Nephron progenitor cell (in vitro differentiated cells): Measurements from ENCODE around the gene JPT2.
A peak's percentile ranks its signal among the peaks of the same experiment; 100 is the strongest.

Experiments
- DNase-seq: peaks from one replicate; pipeline ENCODE4 v3.0.0; 2021
- H3K27ac Mint-ChIP-seq: 2 replicates; pipeline ENCODE4 v1.8.0; 2021; ENCODE audit warnings: mild to moderate bottlenecking, moderate library complexity, mixed read lengths
- H3K27me3 Mint-ChIP-seq: 2 replicates; pipeline ENCODE4 v1.8.0; 2021; ENCODE audit warnings: mild to moderate bottlenecking, low read depth, mixed read lengths; ENCODE audit not compliant: poor library complexity
- H3K36me3 Mint-ChIP-seq: 2 replicates; pipeline ENCODE4 v1.8.0; 2021; ENCODE audit warnings: low read depth, mixed read lengths
- H3K4me1 Mint-ChIP-seq: 2 replicates; pipeline ENCODE4 v1.8.0; 2021; ENCODE audit warnings: mixed read lengths
- H3K4me3 Mint-ChIP-seq: 2 replicates; pipeline ENCODE4 v1.8.0; 2021; ENCODE audit warnings: mild to moderate bottlenecking, moderate library complexity, mixed read lengths
- H3K9me3 Mint-ChIP-seq: 2 replicates; pipeline ENCODE4 v1.8.0; 2021; ENCODE audit warnings: mild to moderate bottlenecking, moderate library complexity, mixed read lengths
- CTCF ChIP-seq: fragments of 200-600 bp; sonication (generic); IDR thresholded peaks from 2 replicates; pipeline ENCODE4 v1.5.0; 2021; ENCODE audit warnings: antibody characterized with exemption

Gene JPT2

GRCh38 chr16:1657841-1658240 lies 20.2 kb upstream of the JPT2 start:
- peaks cover 34% of the 10 kb centered on the region for H3K36me3 Mint-ChIP-seq
- no peak overlapping the region for H3K27ac Mint-ChIP-seq

GRCh38 chr16:1659031-1659430 lies 19.0 kb upstream of the JPT2 start:
- no peak for TF ChIP-seq CTCF
- DNase-seq: no peak
- peaks cover 35% of the 10 kb centered on the region for H3K36me3 Mint-ChIP-seq
- no peak overlapping the region for H3K4me3 Mint-ChIP-seq
- H3K27ac Mint-ChIP-seq: no peak overlapping the region
- no peaks in the 10 kb centered on the region for H3K9me3 Mint-ChIP-seq
- H3K27me3 Mint-ChIP-seq: peaks cover 6% of the 10 kb centered on the region
- H3K4me1 Mint-ChIP-seq: no peaks in the 10 kb centered on the region

More at GRCh38 chr16:1657841-1658240, 20.2 kb upstream of the JPT2 start:
- TF ChIP-seq CTCF: no peak
- Mint-ChIP-seq H3K9me3 (no peaks in the 10 kb centered on the region), H3K4me3 (no peak overlapping the region), H3K27me3 (peaks cover 6% of the 10 kb centered on the region), H3K4me1 (no peaks in the 10 kb centered on the region)
- DNase-seq: no peak

DNA sequence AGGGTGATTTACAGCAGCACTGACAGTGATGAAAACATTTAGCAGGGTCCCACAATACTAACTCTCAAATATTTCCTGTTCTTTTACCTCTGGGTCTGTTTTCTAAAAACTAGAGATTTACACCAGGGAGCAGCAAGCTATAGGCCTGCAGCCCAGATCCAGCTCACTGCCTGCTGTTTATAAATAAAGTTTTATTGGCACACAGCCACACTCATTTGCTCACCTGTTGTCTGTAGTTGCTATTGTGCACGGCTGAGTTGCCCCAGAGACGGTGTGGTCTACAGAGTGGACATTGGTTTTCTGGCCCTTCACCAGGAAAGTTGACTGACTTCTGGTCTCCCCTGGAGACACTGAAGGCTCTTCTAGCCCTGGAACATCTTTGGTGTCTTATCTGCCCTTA lies 16.3 kb upstream of the JPT2 start:
- H3K4me1 Mint-ChIP-seq: no peaks in the 10 kb centered on the region
- H3K36me3 Mint-ChIP-seq: peaks cover 30% of the 10 kb centered on the region
- H3K27ac Mint-ChIP-seq: peak overlapping the region; percentile 90
- H3K27me3 Mint-ChIP-seq: peaks cover 6% of the 10 kb centered on the region
- H3K4me3 Mint-ChIP-seq: no peak overlapping the region
- H3K9me3 Mint-ChIP-seq: no peaks in the 10 kb centered on the region
- no peak for DNase-seq
- TF ChIP-seq CTCF: no peak

DNA sequence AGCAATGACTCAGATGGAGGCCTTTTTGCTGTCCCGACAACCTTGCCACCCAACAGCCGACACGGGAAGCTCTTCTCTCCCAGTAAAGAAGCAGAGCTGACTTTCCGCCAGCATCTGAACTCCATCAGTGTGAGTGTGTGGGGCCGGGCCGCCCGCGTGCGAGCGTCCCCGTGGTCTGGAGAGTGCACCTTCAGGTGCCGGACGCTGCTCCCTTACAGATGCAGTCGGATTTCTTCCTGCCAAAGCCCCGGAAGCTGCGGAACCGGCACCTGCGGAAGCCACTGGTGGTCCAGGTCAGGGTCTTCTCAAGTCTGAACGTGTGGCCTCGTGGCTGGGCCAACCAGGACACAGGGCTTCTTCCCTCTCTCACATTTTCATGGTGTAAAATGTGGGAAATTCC lies 15.5 kb upstream of the JPT2 start:
- peaks cover 6% of the 10 kb centered on the region for H3K27me3 Mint-ChIP-seq
- peak overlapping the region; percentile 92 for H3K27ac Mint-ChIP-seq
- H3K9me3 Mint-ChIP-seq: no peaks in the 10 kb centered on the region
- TF ChIP-seq CTCF: no peak
- no peak for DNase-seq
- no peaks in the 10 kb centered on the region for H3K4me1 Mint-ChIP-seq
- H3K36me3 Mint-ChIP-seq: peaks cover 31% of the 10 kb centered on the region
- no peak overlapping the region for H3K4me3 Mint-ChIP-seq

DNA sequence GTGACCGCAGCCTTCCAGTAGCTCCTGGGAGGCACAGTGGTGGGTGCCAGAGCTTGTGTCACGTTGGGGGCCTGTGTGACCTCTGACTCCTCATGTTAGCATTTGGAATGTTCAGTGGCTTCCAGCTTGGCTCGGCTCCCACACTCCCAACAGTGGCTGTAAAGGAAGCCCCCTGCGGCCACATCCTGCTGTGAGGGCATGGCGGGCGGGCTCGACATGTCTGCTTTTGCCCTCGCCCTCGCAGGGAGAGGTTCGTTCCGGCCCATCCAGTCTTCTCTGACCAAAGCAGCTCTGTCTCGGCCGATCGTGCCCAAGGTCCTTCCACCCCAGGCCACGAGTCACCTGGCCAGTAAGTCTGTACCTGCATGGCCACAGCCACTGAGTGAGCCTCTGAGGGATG lies 12.2 kb upstream of the JPT2 start:
- Mint-ChIP-seq H3K9me3 (no peaks in the 10 kb centered on the region), H3K4me1 (no peaks in the 10 kb centered on the region), H3K27me3 (no peaks in the 10 kb centered on the region), H3K4me3 (no peak overlapping the region), H3K27ac (no peak overlapping the region), H3K36me3 (peaks cover 45% of the 10 kb centered on the region)
- no peak for TF ChIP-seq CTCF
- no peak for DNase-seq

DNA sequence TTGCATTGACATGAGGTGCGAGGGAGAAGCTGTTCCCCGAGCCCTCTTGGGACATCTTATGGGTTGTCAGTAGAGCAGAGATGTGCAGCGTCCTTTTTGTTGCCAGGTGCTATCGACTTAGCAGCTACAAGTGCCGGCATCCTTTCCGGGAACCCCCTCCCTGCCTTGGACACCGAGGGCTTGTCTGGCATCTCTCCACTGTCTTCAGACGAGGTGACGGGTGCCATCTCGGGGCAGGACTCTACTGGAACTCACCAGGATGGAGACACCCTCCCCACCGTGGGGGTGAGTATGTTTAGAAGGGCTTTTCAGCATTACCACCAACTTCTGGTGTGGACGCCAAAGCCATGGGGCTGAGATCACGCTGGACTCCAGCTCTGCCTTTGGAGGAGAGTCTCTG lies 11.8 kb upstream of the JPT2 start:
- Mint-ChIP-seq H3K27me3 (no peaks in the 10 kb centered on the region), H3K4me3 (no peak overlapping the region), H3K36me3 (peaks cover 50% of the 10 kb centered on the region), H3K27ac (no peak overlapping the region), H3K4me1 (no peaks in the 10 kb centered on the region), H3K9me3 (no peaks in the 10 kb centered on the region)
- TF ChIP-seq CTCF: no peak
- DNase-seq: no peak
